HEK293 (cell line): ENCODE results near the gene ZNF507.

Experiments
- GLIS2 ChIP-seq: fragments of 450-650 bp; formaldehyde crosslinking; IDR thresholded peaks from 2 replicates; pipeline ENCODE4 v1.5.1; 2016; ENCODE audit warnings: missing biosample characterization, missing genetic modification characterization
- KLF10 ChIP-seq: fragments of 450-650 bp; IDR thresholded peaks from 2 replicates; pipeline ENCODE4 v1.5.1; 2018; ENCODE audit warnings: missing biosample characterization, mild to moderate bottlenecking, missing genetic modification characterization
- PRDM1 ChIP-seq: fragments of 450-650 bp; formaldehyde crosslinking; IDR thresholded peaks from 2 replicates; pipeline ENCODE4; 2016; ENCODE audit warnings: missing biosample characterization, missing genetic modification characterization
- SP2 ChIP-seq: fragments of 450-650 bp; formaldehyde crosslinking; IDR thresholded peaks from 2 replicates; pipeline ENCODE4 v1.5.1; 2016; ENCODE audit warnings: missing biosample characterization, missing genetic modification characterization
- ZBTB1 ChIP-seq: fragments of 450-650 bp; formaldehyde crosslinking; IDR thresholded peaks from 2 replicates; pipeline ENCODE4 v1.5.1; 2016; ENCODE audit warnings: missing biosample characterization, missing genetic modification characterization
- ZFP3 ChIP-seq: fragments of 450-650 bp; formaldehyde crosslinking; IDR thresholded peaks from 2 replicates; pipeline ENCODE4 v1.5.1; 2016; ENCODE audit warnings: low read depth, missing biosample characterization, missing genetic modification characterization
- ZFP37 ChIP-seq: fragments of 450-650 bp; formaldehyde crosslinking; IDR thresholded peaks from 2 replicates; pipeline ENCODE4 v1.5.1; 2016; ENCODE audit warnings: missing biosample characterization, missing genetic modification characterization
- ZFP69B ChIP-seq: fragments of 450-650 bp; formaldehyde crosslinking; IDR thresholded peaks from 2 replicates; pipeline ENCODE4 v1.5.1; 2016; ENCODE audit warnings: missing biosample characterization, missing genetic modification characterization
- ZNF140 ChIP-seq: fragments of 450-650 bp; formaldehyde crosslinking; IDR thresholded peaks from 2 replicates; pipeline ENCODE4 v1.5.1; 2016; ENCODE audit warnings: missing biosample characterization, missing genetic modification characterization
- ZNF175 ChIP-seq: fragments of 450-650 bp; formaldehyde crosslinking; IDR thresholded peaks from 2 replicates; pipeline ENCODE4 v1.5.1; 2016; ENCODE audit warnings: missing biosample characterization, missing genetic modification characterization
- ZNF202 ChIP-seq: fragments of 450-650 bp; formaldehyde crosslinking; IDR thresholded peaks from 2 replicates; pipeline ENCODE4 v1.5.1; 2016; ENCODE audit warnings: missing biosample characterization, missing genetic modification characterization, borderline replicate concordance
- ZNF214 ChIP-seq: fragments of 450-650 bp; formaldehyde crosslinking; IDR thresholded peaks from 2 replicates; pipeline ENCODE4 v1.5.1; 2017; ENCODE audit warnings: missing biosample characterization, mild to moderate bottlenecking, missing genetic modification characterization, borderline replicate concordance
- ZNF292 ChIP-seq: fragments of 450-650 bp; formaldehyde crosslinking; IDR thresholded peaks from 2 replicates; pipeline ENCODE4 v1.5.1; 2016; ENCODE audit warnings: low read depth, missing biosample characterization, missing genetic modification characterization, borderline replicate concordance
- ZNF311 ChIP-seq: fragments of 450-650 bp; formaldehyde crosslinking; IDR thresholded peaks from 2 replicates; pipeline ENCODE4 v1.5.1; 2017; ENCODE audit warnings: missing biosample characterization, missing genetic modification characterization, borderline replicate concordance
- ZNF501 ChIP-seq: fragments of 450-650 bp; formaldehyde crosslinking; IDR thresholded peaks from 2 replicates; pipeline ENCODE4 v1.5.1; 2016; ENCODE audit warnings: missing biosample characterization, missing genetic modification characterization
- ZNF548 ChIP-seq: fragments of 450-650 bp; formaldehyde crosslinking; IDR thresholded peaks from 2 replicates; pipeline ENCODE4 v1.5.1; 2016; ENCODE audit warnings: missing biosample characterization, missing genetic modification characterization
- ZNF677 ChIP-seq: fragments of 450-650 bp; IDR thresholded peaks from 2 replicates; pipeline ENCODE4 v1.5.0; 2018; ENCODE audit warnings: missing biosample characterization, mild to moderate bottlenecking, missing genetic modification characterization, moderate library complexity
- ZNF701 ChIP-seq: fragments of 450-650 bp; formaldehyde crosslinking; IDR thresholded peaks from 2 replicates; pipeline ENCODE4 v1.5.1; 2016; ENCODE audit warnings: missing biosample characterization, missing genetic modification characterization
- ZNF747 ChIP-seq: fragments of 450-650 bp; formaldehyde crosslinking; IDR thresholded peaks from 2 replicates; pipeline ENCODE4 v1.5.1; 2016; ENCODE audit warnings: missing biosample characterization, missing genetic modification characterization
- ZNF777 ChIP-seq: fragments of 450-650 bp; formaldehyde crosslinking; IDR thresholded peaks from 2 replicates; pipeline ENCODE4 v1.5.1; 2017; ENCODE audit warnings: missing biosample characterization, missing genetic modification characterization, borderline replicate concordance
- ZNF792 ChIP-seq: fragments of 450-650 bp; formaldehyde crosslinking; IDR thresholded peaks from 2 replicates; pipeline ENCODE4 v1.5.1; 2016; ENCODE audit warnings: missing biosample characterization, missing genetic modification characterization
- ZSCAN16 ChIP-seq: fragments of 450-650 bp; formaldehyde crosslinking; IDR thresholded peaks from 2 replicates; pipeline ENCODE4 v1.5.1; 2016; ENCODE audit warnings: missing biosample characterization, missing genetic modification characterization
- TF ChIP-seq, protein P1 (sequence below): fragments of 450-650 bp; formaldehyde crosslinking; IDR thresholded peaks from 2 replicates; pipeline ENCODE4 v1.5.1; 2016; ENCODE audit warnings: missing biosample characterization, missing genetic modification characterization
- TF ChIP-seq, protein P2 (sequence below): fragments of 450-650 bp; formaldehyde crosslinking; IDR thresholded peaks from 2 replicates; pipeline ENCODE4 v1.5.1; 2016; ENCODE audit warnings: missing biosample characterization, missing genetic modification characterization
- TF ChIP-seq, protein P3 (sequence below): fragments of 450-650 bp; formaldehyde crosslinking; optimal IDR thresholded peaks from 2 replicates; pipeline ENCODE3; 2016; ENCODE audit warnings: missing biosample characterization, mild to moderate bottlenecking, missing genetic modification characterization
- TF ChIP-seq, protein P4 (sequence below): fragments of 450-650 bp; formaldehyde crosslinking; IDR thresholded peaks from 2 replicates; pipeline ENCODE4 v1.5.1; 2016; ENCODE audit warnings: missing biosample characterization, missing genetic modification characterization
- TF ChIP-seq, protein P5 (sequence below): fragments of 450-650 bp; formaldehyde crosslinking; IDR thresholded peaks from 2 replicates; pipeline ENCODE4 v1.5.1; 2016; ENCODE audit warnings: missing biosample characterization, missing genetic modification characterization
- TF ChIP-seq, protein P6 (sequence below): fragments of 450-650 bp; formaldehyde crosslinking; IDR thresholded peaks from 2 replicates; pipeline ENCODE4 v1.5.1; 2016; ENCODE audit warnings: missing biosample characterization, missing genetic modification characterization

ZNF507 gene

DNA sequence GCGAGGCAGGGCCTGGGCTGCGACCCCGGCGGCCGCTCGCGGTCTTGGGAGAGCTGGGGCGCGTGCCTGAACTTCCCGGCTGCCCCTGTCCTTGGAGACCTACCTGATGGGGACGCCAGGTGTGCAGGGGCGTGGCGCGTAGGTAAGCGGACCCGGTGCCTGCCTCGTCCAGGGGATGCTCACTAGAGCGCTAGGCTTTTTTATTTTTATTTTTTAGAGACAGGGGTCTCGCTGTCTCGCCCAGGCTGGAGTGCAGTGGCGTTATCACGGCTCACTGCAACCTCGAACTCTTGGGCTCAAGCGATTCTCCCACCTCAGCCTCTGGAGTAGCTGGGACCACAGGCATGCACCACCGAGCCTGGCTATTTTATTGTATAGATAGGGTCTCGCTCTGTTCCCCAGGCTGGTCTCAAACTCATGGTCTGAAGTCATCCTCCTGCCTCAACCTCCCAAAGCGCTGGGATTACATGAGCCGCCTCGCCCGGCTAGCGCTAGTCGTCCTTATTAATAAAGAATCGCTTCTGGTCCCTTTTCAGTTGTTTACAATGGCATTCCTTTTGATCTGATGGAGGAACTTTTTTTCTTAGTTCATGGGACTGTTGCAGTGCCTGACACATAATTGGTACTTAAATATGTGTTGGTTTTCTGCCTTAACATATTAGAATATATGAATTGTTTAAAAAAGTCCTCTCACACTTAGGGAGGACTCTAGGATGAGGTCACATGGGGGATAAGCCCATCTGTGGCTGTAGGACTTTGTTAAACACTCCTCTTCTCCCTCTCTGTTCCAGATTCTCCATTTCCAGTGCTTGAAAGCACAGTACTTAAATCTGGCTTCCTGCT, 61.0 kb downstream of the ZNF507 start (continued):
- no peak for TF ChIP-seq ZNF292 (tag by site-specific recombination)
- no peak for TF ChIP-seq ZNF701 (tag by site-specific recombination)
- no peak for TF ChIP-seq ZNF214 (tag by site-specific recombination)
- TF ChIP-seq, protein P1, sequence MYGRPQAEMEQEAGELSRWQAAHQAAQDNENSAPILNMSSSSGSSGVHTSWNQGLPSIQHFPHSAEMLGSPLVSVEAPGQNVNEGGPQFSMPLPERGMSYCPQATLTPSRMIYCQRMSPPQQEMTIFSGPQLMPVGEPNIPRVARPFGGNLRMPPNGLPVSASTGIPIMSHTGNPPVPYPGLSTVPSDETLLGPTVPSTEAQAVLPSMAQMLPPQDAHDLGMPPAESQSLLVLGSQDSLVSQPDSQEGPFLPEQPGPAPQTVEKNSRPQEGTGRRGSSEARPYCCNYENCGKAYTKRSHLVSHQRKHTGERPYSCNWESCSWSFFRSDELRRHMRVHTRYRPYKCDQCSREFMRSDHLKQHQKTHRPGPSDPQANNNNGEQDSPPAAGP (tag by site-specific recombination): peak; percentile 76; the same call in 1 of the 2 replicates
- TF ChIP-seq ZBTB1 (tag by site-specific recombination): no peak
- no peak for TF ChIP-seq KLF10 (tag by site-specific recombination)
- no peak for TF ChIP-seq ZNF548
- no peak for TF ChIP-seq ZFP3 (tag by site-specific recombination)
- TF ChIP-seq GLIS2 (tag by site-specific recombination): no peak
- TF ChIP-seq ZNF175 (tag by site-specific recombination): no peak
- TF ChIP-seq, protein P2, sequence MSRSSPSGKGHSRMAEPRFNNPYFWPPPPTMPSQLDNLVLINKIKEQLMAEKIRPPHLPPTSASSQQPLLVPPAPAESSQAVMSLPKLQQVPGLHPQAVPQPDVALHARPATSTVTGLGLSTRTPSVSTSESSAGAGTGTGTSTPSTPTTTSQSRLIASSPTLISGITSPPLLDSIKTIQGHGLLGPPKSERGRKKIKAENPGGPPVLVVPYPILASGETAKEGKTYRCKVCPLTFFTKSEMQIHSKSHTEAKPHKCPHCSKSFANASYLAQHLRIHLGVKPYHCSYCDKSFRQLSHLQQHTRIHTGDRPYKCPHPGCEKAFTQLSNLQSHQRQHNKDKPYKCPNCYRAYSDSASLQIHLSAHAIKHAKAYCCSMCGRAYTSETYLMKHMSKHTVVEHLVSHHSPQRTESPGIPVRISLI (tag by site-specific recombination): no peak
- no peak; the same call in 1 of the 2 replicates for TF ChIP-seq ZSCAN16 (tag by site-specific recombination)
- TF ChIP-seq, protein P3, sequence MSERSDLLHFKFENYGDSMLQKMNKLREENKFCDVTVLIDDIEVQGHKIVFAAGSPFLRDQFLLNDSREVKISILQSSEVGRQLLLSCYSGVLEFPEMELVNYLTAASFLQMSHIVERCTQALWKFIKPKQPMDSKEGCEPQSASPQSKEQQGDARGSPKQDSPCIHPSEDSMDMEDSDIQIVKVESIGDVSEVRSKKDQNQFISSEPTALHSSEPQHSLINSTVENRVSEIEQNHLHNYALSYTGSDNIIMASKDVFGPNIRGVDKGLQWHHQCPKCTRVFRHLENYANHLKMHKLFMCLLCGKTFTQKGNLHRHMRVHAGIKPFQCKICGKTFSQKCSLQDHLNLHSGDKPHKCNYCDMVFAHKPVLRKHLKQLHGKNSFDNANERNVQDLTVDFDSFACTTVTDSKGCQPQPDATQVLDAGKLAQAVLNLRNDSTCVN (tag by site-specific recombination): no peak
- TF ChIP-seq ZNF677 (tag by site-specific recombination): no peak
- TF ChIP-seq, protein P4, sequence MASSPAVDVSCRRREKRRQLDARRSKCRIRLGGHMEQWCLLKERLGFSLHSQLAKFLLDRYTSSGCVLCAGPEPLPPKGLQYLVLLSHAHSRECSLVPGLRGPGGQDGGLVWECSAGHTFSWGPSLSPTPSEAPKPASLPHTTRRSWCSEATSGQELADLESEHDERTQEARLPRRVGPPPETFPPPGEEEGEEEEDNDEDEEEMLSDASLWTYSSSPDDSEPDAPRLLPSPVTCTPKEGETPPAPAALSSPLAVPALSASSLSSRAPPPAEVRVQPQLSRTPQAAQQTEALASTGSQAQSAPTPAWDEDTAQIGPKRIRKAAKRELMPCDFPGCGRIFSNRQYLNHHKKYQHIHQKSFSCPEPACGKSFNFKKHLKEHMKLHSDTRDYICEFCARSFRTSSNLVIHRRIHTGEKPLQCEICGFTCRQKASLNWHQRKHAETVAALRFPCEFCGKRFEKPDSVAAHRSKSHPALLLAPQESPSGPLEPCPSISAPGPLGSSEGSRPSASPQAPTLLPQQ (tag by site-specific recombination): peak; percentile 19; the same call in 1 of the 2 replicates
- no peak for TF ChIP-seq ZNF501 (tag by site-specific recombination)
- no peak for TF ChIP-seq PRDM1 (tag by site-specific recombination)
- TF ChIP-seq ZFP69B: no peak; the same call in 1 of the 2 replicates
- TF ChIP-seq ZNF140 (tag by site-specific recombination): no peak
- no peak for TF ChIP-seq ZNF747 (tag by site-specific recombination)
- peak; percentile 73 for TF ChIP-seq ZFP37 (tag by site-specific recombination)
- TF ChIP-seq ZNF777 (tag by site-specific recombination): no peak
- TF ChIP-seq SP2: no peak
- TF ChIP-seq ZNF792 (tag by site-specific recombination): no peak
- TF ChIP-seq ZNF311 (tag by site-specific recombination): no peak
- TF ChIP-seq, protein P5, sequence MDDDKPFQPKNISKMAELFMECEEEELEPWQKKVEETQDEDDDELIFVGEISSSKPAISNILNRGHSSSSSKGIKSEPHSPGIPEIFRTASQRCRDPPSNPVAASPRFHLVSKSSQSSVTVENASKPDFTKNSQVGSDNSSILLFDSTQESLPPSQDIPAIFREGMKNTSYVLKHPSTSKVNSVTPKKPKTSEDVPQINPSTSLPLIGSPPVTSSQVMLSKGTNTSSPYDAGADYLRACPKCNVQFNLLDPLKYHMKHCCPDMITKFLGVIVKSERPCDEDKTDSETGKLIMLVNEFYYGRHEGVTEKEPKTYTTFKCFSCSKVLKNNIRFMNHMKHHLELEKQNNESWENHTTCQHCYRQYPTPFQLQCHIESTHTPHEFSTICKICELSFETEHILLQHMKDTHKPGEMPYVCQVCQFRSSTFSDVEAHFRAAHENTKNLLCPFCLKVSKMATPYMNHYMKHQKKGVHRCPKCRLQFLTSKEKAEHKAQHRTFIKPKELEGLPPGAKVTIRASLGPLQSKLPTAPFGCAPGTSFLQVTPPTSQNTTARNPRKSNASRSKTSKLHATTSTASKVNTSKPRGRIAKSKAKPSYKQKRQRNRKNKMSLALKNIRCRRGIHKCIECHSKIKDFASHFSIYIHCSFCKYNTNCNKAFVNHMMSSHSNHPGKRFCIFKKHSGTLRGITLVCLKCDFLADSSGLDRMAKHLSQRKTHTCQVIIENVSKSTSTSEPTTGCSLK: no peak
- TF ChIP-seq, protein P6, sequence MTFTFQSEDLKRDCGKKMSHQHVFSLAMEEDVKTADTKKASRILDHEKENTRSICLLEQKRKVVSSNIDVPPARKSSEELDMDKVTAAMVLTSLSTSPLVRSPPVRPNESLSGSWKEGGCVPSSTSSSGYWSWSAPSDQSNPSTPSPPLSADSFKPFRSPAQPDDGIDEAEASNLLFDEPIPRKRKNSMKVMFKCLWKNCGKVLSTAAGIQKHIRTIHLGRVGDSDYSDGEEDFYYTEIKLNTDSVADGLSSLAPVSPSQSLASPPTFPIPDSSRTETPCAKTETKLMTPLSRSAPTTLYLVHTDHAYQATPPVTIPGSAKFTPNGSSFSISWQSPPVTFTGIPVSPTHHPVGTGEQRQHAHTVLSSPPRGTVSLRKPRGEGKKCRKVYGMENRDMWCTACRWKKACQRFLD (tag by site-specific recombination): no peak
- no peak for TF ChIP-seq ZNF202 (tag by site-specific recombination)
